Germinal center (tissue), 1 donor: ENCODE results near the gene REXO5.
"Not testable (repeated sequence)": the region's sequence is repeated elsewhere in the genome, so short reads cannot be mapped to it uniquely, and the experiment has no call there.

Experiments used
- DNase-seq: peaks from one replicate; pipeline ENCODE4 v3.0.0; 2012; ENCODE audit warnings: mixed read lengths, low spot score

Gene REXO5

DNA sequence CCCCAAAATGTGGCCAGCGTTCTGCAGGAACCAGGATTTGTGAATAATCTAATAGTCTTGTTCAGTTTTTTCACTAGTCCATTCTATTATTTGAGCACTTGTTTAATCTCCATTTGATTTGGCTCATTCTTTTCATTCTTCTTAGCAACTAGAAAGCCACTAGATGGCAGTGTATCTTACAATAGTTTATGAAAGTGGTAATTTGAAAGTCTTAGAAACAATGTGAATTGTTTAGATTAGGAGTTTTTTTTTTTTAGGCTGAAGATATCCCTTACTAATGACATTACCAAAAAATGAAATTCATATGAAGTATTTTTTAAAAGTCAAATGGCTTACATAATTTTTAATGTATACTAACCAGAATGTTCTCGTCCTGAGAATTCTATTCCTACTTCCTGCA lies 6.7 kb upstream of the REXO5 start:
- DNase-seq: no peak

DNA sequence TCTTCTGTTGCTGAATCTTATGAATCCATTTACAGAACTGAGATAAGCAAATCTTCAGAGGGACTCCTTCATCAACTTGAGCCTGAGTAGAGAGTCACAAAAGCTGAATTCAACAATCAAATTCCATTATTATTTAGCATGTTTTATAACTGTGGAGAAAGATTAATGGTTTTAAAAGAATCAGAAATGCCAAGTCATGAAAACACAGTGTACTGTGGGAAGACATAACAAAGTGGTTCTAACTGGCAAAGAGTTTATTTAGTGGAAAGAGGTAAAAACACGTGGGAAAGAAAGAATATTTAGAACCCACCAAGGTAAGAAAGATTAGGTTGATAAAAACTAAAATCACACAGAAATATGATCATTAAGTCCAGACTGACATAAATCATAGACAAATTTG lies 5.0 kb upstream of the REXO5 start:
- no peak for DNase-seq

DNA sequence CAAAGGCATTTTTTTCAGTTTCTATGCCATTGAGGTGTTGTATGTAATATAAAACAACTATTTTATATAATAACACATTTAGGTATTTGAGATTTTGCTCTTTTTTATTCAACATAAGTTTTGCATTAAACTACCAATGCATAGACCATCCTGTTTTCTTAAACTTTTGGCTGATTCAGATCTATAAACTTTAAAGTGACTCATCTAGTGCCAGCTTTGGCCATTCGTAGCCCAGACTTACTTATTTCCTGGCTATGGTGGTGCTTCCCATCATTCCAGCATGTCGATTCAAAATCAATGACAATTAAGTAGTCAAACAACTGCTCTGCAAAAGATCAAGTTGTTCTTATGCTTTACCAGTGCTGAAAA lies 3.2 kb upstream of the REXO5 start:
- no peak for DNase-seq

DNA sequence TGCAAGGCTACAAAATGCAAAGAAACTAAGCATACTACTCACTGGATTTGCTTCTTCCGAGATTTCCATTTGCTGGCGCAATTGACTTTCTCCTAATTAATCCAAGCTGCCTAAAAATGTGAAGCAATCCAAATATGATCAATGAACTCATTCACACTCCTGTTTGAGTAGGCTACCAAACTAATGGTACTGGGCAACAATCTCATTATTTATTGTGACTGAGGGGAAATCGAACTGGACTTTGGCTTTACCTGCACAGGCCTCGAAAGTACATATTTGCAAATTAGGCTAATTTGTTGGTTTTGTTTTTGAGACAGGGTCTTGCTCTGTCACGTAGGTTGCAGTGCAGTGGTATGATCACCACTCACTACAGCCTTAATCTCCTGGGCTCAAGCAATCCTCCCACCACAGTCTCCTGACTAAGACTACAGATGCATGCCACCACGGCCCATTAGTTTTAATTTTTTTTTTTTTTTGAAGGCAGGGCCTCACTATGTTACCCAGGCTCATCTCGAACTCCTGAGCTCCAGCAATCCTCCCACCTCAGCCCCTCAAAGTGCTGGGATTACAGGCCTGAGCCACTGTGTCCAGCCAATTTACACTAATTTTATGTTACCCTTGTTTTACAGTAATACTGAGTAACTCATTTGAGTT lies 2.6 kb upstream of the REXO5 start:
- no peak for DNase-seq

DNA sequence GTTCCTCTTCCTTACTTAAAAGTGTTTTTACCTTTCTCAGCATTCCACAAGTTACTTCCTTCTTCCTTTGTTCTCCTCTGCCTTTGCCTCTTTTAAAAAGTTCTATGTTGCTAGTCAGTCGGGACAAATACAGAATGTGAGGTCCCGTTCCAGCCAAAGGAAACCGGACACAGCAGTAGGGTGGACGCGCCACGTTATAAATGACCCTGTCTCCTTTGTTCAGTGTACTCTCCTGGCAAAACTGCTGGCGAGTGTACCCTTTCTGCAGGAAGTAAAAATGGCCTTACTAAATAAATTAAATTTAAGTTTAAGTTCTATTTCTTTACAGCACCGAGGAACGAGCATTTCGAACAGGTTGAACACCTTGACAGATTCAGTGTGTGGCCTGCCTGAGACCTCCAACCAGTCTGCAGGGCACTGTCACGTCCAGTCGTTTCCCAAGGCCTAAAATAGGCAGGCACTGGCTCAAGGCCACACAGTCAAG lies 601 bp upstream of the REXO5 start:
- DNase-seq: not testable (repeated sequence)

DNA sequence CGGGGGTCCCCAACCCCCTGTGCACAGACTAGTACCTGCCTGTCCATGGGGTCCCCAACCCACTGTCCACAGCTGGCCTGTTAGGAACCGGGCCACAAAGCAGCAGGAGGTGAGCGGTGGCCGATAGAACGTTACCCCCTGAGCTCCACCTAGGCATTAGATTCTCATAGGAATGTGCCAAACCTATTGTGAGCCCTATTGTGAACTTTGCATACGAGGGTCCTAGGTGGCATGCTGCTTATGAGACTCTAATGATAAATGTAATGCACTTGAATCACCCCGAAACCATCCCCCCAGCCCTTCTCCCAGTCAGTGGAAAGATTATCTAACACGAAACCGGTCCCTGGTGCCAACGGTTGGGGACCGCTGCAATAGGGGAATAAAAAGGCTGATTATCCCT lies 1.5 kb downstream of the REXO5 start:
- DNase-seq: no peak

DNA sequence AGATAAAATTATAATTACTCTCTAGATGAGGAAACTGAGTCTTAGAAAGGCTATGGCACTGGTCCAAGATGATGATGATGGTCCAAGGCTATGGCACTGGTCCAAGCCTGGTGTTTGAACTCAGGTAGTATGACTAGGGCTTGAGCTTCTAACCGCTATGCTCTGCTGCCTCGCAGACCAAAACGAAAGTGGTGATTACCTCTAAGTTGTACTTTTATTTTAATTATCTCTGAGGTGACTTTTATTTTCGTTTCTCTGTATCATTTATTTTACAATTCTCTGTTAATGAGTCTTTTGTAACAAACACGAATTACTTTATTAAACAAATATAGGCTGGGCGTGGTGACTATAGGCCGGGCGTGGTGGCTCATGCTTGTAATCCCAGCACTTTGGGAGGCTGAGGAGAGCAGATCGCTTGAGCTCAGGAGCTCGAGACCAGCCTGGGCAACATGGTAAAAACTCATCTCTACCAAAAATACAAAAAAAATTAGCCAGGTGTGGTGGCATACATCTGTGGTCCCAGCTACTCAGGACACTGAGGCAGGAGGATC lies 5.6 kb downstream of the REXO5 start:
- no peak for DNase-seq

DNA sequence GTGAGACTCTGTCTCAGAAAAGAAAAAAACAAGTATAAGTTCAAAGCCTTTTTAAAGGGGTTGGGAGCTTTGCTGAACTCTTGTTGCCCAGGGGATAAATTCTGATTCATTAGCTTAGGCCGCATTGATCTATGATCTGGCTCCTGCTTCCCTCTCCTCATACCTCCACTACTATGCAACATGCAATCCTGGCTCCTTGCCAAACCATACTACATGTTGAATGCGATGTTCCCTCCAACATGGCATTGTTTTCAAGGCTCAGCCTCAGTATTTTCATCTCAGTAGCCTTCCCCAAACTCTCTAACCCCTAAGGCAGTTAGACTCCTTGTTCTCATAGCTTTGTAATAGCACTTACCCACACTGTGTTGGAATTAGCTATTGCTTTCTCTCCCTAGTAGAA lies 6.2 kb downstream of the REXO5 start:
- no peak for DNase-seq

DNA sequence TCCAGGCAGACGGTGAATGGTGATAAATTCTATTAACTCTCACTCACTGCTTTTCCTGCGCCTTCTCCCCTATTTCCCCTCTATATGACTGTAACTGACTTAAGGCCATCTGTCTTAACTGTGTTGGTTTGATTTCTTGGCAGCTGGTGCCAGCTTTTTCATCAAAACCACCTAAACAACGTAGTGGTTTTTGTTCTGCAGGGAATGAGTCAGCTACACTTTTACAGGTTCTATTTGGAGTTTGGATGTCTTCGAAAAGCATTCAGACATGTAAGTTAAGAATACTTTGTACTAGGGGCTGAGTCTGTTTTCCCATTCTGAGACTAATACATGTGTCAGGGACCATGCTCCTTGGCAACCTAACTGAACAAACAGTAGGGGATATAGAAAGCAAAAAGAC lies 8.5 kb downstream of the REXO5 start:
- no peak for DNase-seq

DNA sequence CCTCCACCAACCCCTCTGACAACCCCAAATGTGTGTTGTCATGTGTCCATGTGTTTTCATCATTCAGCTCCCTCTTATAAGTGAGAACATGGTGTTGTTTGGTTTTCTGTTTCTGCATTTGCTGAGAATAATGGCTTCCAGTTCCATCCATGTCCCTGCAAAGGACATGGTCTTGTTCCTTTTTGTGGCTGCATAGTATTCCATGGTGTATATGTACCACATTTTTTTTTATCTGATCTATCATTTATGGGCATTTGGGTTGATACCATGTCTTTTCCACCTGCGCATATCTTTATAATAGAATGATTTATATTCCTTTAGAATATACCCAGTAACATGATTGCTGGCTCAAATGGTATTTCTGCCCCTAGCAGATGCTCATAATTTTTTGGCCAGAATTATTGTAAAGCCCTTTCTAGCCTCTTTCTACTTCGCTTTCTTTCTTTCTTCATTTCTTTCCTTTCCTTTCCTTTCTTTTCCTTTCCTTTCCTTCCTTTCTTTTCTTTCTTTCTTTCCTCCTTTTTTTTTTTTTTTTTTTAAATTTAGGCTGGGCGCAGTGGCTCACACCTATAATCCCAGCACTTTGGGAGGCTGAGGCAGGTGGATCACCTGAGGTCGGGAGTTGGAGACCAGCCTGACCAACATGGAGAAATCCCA lies 12.7 kb downstream of the REXO5 start:
- no peak for DNase-seq

DNA sequence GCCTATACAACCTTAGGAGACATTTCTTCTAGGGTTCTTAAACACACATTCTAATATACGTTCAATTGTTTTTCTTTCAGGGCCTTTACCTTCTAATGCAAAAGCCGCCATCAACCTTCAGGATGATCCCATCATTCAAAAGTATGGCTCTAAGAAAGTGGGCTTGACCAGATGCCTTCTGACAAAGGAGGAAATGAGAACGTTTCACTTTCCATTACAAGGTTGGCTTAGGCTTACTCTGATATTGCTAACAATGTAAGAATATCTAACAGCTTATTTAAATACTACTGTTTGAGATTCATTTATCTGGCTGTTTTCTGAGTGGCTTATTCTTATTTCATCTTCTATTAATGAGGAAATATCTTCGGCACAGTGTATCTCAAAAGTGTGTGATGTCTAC lies 15.4 kb downstream of the REXO5 start:
- no peak for DNase-seq

DNA sequence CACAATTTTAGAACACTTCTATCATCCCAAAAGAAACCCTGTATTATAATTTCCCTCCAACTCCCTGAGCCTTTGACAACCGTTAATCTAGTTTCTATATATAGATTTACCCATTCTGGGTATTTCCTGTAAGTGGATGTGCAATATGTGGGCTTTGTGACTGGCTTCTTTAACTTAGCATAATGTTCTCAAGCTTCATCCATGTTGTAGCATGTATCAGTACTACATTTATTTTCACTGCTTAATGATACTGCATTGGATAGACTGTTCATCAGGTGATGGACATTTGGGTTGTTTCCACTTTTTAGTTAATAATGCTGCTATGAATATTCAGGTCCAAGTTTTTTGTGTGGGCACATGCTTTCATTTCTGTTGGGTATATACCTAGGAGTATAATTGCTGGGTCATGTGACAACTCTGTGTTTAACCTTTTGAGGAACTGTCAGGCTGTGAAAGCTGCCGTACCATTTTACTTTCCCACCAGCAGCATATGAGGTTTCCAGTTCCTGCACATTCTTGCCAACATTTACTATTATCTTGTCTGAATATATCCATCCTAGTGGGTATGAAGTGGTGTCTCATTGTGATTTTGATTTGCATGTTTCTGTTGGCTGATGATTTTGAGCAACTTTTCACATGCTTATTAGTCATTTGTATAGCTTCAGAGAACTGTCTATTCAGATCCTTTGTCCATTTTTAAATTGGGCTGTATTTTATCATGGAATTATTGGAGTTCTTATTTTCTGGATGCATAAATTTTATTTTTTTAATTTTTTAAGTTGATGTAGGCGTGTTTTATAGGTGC lies 16.4 kb downstream of the REXO5 start:
- DNase-seq: no peak

DNA sequence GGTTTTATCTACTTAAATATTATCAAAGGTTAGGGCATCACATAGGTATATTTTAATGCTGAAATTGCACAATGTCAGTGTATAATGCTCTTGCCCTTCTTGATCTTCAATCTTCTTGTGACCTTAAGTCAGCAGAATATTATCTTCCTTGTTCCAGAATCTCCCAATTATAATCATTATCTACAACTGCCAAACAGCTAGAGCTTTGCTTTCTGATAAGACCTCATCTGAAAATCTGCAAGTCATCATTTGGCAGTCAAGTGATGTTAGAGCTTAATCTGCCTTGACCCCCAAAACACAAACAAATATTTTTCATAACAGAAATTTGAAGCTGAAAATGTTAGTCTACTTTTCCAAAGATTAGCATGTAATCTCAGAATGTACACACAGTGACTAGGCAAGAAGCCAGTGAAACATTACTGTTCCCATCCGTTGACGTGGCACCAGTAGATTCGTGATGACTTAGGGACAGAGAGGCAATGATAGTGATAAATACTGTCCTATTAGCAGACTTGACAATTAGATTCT lies 19.8 kb downstream of the REXO5 start:
- DNase-seq: no peak

DNA sequence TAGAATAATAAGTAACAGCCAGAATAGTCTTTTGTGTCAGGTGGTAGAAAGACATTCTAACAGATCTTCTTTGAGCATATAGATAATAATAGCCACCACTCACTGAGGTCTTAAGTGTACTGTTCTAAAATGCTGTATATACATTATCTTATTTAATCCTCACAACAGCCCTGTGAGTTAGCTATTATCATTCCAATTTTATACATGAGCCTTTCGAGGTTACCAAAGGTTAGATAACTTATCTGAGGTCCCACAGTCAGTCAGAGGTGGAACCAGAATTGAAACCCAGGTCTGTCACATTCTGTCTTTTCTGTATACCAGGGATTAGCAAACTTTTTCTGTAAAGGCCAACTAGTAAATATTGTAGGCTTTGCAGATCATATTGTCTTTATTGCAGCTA lies 23.2 kb downstream of the REXO5 start:
- DNase-seq: no peak

DNA sequence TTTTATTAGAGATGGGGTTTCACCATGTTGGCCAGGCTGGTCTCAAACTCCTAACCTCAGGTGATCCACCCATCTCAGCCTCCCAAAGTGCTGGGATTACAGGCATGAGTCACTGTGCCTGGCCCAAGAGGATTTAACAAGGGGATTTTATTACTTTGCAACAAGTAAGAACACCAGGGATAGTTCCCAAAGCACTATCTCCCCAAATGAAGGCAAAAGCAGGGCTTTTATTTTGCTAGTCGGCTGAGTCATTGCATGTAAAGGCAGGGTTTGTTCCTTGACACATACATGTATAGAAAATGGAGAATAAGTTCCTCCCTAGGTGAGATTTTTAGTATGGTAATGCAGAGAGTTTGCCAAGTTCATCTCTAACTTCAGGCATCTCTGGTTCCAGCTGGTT lies 24.0 kb downstream of the REXO5 start:
- DNase-seq: no peak

DNA sequence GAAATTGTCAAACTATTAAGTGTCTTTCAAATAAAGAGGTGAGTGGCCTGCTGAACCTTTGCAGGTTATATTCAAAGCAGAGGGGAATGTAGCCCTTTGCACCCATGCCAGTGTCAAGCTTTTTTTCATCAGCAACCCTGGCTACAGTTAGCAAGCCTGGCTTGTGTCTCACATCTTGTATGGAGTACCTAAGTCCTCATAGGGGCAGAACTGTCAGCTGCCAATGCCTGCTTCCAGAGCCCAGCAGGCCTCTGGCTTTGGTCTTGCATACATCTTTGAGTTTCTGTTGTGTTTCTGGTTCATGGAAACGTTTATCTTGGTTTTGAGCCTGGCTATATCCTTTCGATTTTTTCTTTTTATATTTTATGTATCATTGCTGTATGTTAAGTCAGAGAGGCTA lies 26.8 kb downstream of the REXO5 start:
- no peak for DNase-seq

DNA sequence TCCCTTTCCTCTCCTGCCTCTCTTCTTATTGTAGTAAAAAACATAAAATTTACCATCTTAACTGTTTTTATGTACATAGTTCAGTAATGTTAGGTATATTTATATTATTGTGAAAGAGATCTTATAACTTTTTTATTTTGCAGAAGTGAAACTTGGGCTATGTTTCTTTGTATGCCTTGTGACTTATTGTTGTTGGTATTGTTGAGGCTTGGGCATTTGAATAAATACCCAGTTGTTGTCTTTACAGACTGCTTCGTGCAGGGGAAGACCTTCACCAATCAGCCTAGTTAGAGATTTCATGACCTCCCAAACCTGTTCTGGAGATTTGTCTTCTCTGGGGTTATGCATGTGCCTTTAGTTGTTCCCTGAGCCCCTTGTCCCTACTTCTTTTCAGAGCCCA lies 31.9 kb downstream of the REXO5 start:
- no peak for DNase-seq

DNA sequence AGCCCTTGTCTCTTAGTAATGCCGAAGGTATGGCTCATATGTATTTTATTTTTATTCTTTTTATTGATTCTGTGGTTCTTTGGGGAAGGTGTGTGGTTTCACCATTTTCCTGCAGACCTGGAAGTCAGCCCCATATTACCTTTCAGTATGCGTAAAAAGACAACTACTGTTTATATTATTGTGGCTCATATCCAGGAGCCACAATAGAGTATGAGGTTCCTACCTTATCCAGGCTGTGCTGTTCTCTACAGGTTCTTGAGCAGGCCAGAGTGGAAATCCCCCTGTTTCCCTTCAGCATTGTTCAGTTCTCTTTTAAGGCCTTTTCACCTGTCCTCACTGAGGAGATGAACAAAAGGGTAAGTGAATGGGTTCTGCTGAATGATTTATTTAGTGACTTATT lies 33.2 kb downstream of the REXO5 start:
- DNase-seq: no peak

DNA sequence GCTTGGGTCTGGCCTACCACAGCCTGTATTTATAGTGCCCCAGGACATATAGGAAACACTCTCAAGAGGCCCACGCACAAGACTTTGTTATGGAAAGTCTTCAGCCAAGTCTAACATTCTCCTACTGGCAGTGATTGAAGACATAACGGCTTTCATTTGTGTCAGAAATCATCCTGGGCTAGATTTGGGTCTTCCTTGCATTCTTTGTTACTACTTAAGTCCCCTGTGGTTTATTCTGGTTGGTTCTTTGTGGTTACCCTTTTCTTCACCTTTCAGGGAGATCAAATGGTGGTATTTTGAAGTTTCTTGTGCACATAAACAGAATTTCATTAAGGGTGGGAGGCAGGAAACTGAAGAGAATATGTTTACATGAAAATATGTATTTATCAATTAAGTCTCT lies 37.7 kb downstream of the REXO5 start:
- no peak for DNase-seq

DNA sequence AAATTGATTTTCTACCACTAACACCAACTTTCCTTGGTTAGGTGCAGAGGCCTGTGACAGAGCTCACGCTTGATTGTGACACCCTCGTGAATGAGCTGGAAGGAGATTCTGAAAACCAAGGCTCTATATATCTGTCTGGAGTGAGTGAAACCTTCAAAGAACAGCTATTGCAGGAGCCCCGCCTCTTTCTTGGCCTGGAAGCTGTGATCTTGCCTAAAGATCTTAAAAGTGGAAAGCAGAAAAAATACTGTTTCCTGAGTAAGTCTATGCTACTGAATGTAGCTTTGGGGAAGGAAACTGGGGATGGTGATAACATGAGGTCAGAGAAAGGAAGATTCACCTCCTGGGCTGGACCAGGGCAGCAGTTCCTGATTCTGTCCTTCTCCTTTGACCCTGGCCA lies 38.3 kb downstream of the REXO5 start:
- DNase-seq: no peak

DNA sequence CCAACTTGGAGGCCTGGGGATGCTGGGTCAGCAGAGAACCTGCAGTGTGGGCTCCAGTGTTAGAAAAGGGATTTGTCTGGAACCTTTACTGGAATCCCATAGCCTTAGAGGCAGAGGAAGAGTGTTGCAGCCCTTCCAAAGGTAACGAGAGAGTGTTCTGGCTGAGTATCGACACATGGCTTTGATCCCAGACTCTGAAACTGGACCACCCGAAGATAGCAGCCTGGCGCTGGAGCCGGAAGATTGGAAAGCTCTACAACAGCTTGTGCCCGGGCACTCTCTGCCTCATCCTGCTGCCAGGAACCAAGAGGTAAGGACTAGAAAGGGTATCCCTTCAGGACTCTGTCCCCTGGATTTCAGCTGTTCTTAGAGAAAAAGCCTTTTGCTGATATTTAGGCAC lies 39.7 kb downstream of the REXO5 start:
- DNase-seq: no peak

DNA sequence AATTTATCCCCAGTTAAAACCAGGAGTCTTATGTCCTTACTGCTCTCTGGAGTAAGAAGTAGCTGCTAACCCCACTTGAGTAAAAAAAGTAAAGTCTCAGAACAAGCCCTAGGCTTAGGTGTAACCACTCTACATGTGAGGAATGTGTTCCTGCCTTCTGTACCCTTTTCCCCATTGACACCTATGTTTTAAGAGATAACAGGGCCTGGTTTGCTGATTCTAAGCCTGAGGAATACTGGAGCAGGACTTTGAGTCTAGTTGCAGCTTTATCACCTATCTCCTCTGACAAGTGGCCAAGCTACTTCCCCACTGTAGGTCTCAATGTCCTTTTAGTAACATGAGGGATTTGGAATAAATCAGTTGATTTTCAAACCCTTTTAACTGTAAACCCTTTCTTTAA lies 40.2 kb downstream of the REXO5 start:
- no peak for DNase-seq

DNA sequence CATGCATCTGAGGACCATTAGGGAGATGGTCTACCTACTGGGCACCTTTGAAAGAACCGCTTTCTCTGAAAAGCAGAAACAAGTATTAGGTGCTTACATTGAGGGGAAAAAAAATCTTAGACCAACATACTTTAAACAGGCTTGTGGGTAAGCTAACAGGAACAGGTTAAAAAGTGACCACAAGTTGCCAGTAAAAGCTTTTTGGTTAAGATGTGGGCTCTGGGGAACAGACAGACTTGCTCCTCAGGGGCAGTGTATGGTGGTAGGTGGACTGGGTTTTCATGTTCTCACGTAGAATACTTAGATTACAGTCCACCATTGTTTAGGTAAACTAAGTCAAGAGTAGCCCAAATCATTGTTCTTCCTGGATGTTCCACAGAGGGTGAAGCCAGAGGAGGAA lies 41.2 kb downstream of the REXO5 start:
- DNase-seq: no peak
